GM19452 (cell line): ENCODE data around the gene SRCAP.
A peak's percentile ranks its signal among the peaks of the same experiment; 100 is the strongest.

Experiments
- ATAC-seq: cut with Tn5 transposase; IDR thresholded peaks from one replicate; pipeline ENCODE4 v1.9.1; 2021; ENCODE audit not compliant: unreplicated experiment

The SRCAP gene

GRCh38 chr16:30755955-30756780, 57.2 kb downstream of the SRCAP start:
- no peak for ATAC-seq

GRCh38 chr16:30756781-30757100, 57.8 kb downstream of the SRCAP start:
- ATAC-seq = no peak

- no peak for ATAC-seq
Observed at GRCh38 chr16:30757316-30757715, 58.3 kb downstream of the SRCAP start.

GRCh38 chr16:30758988-30759491, 60.1 kb downstream of the SRCAP start:
- no peak for ATAC-seq

- no peak for ATAC-seq
Observed at GRCh38 chr16:30760001-30760559, 61.1 kb downstream of the SRCAP start.

GRCh38 chr16:30760577-30761426, 61.8 kb downstream of the SRCAP start:
- no peak for ATAC-seq

GRCh38 chr16:30761427-30761927, 62.5 kb downstream of the SRCAP start:
- ATAC-seq = peak; percentile 20

GRCh38 chr16:30761928-30762902, 63.2 kb downstream of the SRCAP start, which contains the start of the genes CFAP119 and RNF40:
TSS of gene CFAP119 (minus strand) at chr16:30762062. CDS start at chr16:30761748, 314 bp downstream.
TSS of gene RNF40 (plus strand) at chr16:30762322. CDS start at chr16:30762546, 224 bp downstream.
- ATAC-seq = peak; percentile 91

GRCh38 chr16:30762991-30763725, 64.2 kb downstream of the SRCAP start:
- ATAC-seq = no peak

- ATAC-seq = no peak
Observed at GRCh38 chr16:30764086-30764485, 65.1 kb downstream of the SRCAP start.

GRCh38 chr16:30764816-30765465, 66.0 kb downstream of the SRCAP start:
- no peak for ATAC-seq

- no peak for ATAC-seq
Observed at GRCh38 chr16:30766206-30766932, 67.4 kb downstream of the SRCAP start.

GRCh38 chr16:30766933-30767284, 67.9 kb downstream of the SRCAP start:
- ATAC-seq = no peak

GRCh38 chr16:30767767-30768465, 68.9 kb downstream of the SRCAP start:
- ATAC-seq = no peak

- no peak for ATAC-seq
Observed at GRCh38 chr16:30768583-30769181, 69.7 kb downstream of the SRCAP start.

GRCh38 chr16:30769379-30770089, 70.6 kb downstream of the SRCAP start:
- ATAC-seq = no peak

- ATAC-seq = no peak
Observed at GRCh38 chr16:30771726-30772125, 72.8 kb downstream of the SRCAP start.
